ENCODE data around the gene ITPRID1. TPM values are rescaled to one million over a fixed set of nuclear protein-coding genes. Genes with fewer than 3 reads are reported as not detected.

ITPRID1 gene
- total RNA-seq, 4 donors from 2014 or later = not detected

DNA sequence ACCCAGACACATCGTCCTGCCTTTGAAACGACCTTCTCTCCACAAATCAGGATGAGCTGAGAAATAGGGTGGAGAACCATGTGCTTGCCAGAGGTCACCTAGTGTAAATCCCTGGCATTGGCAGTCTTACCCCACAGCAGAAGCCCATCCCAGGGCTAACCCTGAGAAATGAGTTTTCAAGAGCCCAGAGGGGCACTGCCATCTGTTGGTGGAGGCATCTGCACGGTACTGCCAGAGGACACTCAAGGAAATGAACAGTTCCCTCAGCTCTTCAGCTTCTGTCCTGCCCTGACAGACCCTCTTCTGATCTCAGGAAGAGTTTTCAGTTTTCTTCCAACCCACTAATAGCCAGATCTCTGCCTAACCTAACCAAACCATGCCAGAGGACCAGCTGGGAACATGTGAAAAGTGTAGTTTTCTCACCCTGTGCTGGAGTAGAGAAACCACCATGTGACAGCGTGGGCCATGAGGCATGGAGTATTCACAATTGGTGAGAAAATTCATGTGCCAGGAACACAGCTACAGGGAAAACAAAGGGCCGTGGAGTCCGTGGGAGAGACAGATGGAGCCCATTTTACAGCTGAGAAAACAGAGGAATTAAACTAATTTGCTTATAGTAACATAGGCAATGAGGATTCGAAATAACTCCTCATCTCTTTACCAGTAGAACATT, 37.7 kb upstream of the ITPRID1 start:
- no peak for DNase-seq
- WGBS, 2 donors = 75 to 78% methylated on average over 6 to 7 of the region's 7 CpGs
- intact Hi-C loops (cut with DNase I) = no loop called here
- Histone ChIP-seq H3K9me3 (no peaks in the 10 kb centered on the region), H3K4me1 (no peaks in the 10 kb centered on the region), H3K4me3 (replicated peaks in 1 of 3) (no peak overlapping the region), H3K36me3 (no peaks in the 10 kb centered on the region), H3K27me3 (no peaks in the 10 kb centered on the region), H3K27ac (no peak overlapping the region)
- no peak for TF ChIP-seq POLR2A (IDR thresholded peaks at IDR 0.05)

DNA sequence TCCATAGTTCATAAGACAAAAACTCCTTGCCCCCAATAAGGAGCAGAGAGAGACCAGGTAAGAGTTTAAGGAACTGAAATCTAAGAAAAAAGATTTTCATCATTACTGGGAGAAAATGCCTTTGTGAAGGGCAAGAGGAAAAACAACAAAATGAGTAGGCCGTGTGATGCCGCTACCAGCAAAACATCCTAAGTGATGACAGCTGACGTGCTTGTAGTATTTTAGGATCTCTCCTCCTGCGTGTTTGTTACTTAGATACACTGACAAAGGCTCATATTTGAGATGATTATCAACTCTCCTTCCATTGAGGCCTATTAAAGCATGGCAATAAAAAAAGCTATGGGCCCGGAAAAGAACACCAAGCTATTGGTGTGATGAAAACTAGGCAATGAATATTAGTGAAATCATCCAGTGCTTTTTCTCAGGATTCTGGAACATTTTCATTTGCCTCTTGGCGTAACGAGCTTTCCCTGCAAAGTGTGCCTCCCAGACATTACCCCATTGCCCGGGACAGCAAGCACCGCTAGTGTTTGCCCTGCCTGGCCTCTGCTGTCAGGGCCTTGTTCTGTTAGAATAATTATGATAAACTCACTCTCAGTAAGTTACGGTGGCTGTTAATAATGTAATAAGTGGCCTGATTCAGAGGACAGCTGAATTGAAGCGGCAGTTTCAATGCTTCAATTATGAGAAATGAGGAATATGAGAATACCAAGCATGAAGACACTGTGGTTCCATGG, 36.8 kb upstream of the ITPRID1 start:
- Histone ChIP-seq H3K36me3 (no peaks in the 10 kb centered on the region), H3K9me3 (no peaks in the 10 kb centered on the region), H3K27ac (no peak overlapping the region), H3K4me1 (no peaks in the 10 kb centered on the region), H3K4me3 (replicated peaks in 1 of 3) (no peak overlapping the region), H3K27me3 (no peaks in the 10 kb centered on the region)
- WGBS, 2 donors = 89 to 90% methylated on average over 11 of the region's 11 CpGs
- intact Hi-C loops (cut with DNase I) = no loop called here
- TF ChIP-seq POLR2A (IDR thresholded peaks at IDR 0.05) = no peak
- TF ChIP-seq, protein P1, sequence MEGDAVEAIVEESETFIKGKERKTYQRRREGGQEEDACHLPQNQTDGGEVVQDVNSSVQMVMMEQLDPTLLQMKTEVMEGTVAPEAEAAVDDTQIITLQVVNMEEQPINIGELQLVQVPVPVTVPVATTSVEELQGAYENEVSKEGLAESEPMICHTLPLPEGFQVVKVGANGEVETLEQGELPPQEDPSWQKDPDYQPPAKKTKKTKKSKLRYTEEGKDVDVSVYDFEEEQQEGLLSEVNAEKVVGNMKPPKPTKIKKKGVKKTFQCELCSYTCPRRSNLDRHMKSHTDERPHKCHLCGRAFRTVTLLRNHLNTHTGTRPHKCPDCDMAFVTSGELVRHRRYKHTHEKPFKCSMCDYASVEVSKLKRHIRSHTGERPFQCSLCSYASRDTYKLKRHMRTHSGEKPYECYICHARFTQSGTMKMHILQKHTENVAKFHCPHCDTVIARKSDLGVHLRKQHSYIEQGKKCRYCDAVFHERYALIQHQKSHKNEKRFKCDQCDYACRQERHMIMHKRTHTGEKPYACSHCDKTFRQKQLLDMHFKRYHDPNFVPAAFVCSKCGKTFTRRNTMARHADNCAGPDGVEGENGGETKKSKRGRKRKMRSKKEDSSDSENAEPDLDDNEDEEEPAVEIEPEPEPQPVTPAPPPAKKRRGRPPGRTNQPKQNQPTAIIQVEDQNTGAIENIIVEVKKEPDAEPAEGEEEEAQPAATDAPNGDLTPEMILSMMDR (IDR thresholded peaks at IDR 0.05) = no peak
- DNase-seq = no peak

- H3K27me3 ChIP-seq = no peaks in the 10 kb centered on the region
- TF ChIP-seq, protein P1 (IDR thresholded peaks at IDR 0.05) = no peak
- no peak for TF ChIP-seq POLR2A (IDR thresholded peaks at IDR 0.05)
- no peak overlapping the region for H3K4me3 ChIP-seq (replicated peaks in 1 of 3)
- 59 to 63% methylated on average over 3 of the region's 3 CpGs for WGBS, 2 donors
- intact Hi-C loops (cut with DNase I) = no loop called here
- H3K36me3 ChIP-seq = no peaks in the 10 kb centered on the region
- no peaks in the 10 kb centered on the region for H3K9me3 ChIP-seq
- H3K4me1 ChIP-seq = no peaks in the 10 kb centered on the region
- no peak overlapping the region for H3K27ac ChIP-seq
- DNase-seq = no peak
Measured at GRCh38 chr7:31478018-31478417, 35.9 kb upstream of the ITPRID1 start.

GRCh38 chr7:31478721-31479120, 35.2 kb upstream of the ITPRID1 start:
- TF ChIP-seq, protein P1 (IDR thresholded peaks at IDR 0.05) = no peak
- no peak for TF ChIP-seq POLR2A (IDR thresholded peaks at IDR 0.05)
- 51 to 54% methylated on average over 6 of the region's 6 CpGs for WGBS, 2 donors
- intact Hi-C loops (cut with DNase I) = no loop called here
- H3K4me1 ChIP-seq = no peaks in the 10 kb centered on the region
- H3K27ac ChIP-seq = no peak overlapping the region
- no peaks in the 10 kb centered on the region for H3K36me3 ChIP-seq
- DNase-seq = no peak
- H3K9me3 ChIP-seq = no peaks in the 10 kb centered on the region
- H3K27me3 ChIP-seq = no peaks in the 10 kb centered on the region
- H3K4me3 ChIP-seq (replicated peaks in 1 of 3) = no peak overlapping the region

- no peaks in the 10 kb centered on the region for H3K27me3 ChIP-seq
- TF ChIP-seq, protein P1 (IDR thresholded peaks at IDR 0.05) = no peak
- TF ChIP-seq POLR2A (IDR thresholded peaks at IDR 0.05) = no peak
- no peak for DNase-seq
- intact Hi-C loops (cut with DNase I) = no loop called here
- no peaks in the 10 kb centered on the region for H3K36me3 ChIP-seq
- no peaks in the 10 kb centered on the region for H3K9me3 ChIP-seq
- no peaks in the 10 kb centered on the region for H3K4me1 ChIP-seq
- H3K27ac ChIP-seq = no peak overlapping the region
- H3K4me3 ChIP-seq (replicated peaks in 1 of 3) = no peak overlapping the region
- 69 to 73% methylated on average over 6 of the region's 6 CpGs for WGBS, 2 donors
Measured at GRCh38 chr7:31487071-31487470, 26.8 kb upstream of the ITPRID1 start.

All from thyroid gland (tissue), 4 donors.